Transverse colon (tissue), 3 donors: Measurements from ENCODE around the gene STRA8.

Source experiments
- EP300 ChIP-seq: sonication (generic); formaldehyde crosslinking; IDR thresholded peaks from one replicate; pipeline ENCODE4 v1.6.1; 2017; ENCODE audit warnings: antibody characterized with exemption, low read depth
- POLR2AphosphoS5 ChIP-seq, 3 donors: sonication (generic); formaldehyde crosslinking; IDR thresholded peaks; one replicate each; pipeline ENCODE4 v1.6.1; 2016; ENCODE audit warnings: antibody characterized with exemption in 3 of 3

GRCh38 chr7:135299235-135299634 lies 65.6 kb downstream of the STRA8 start:
- TF ChIP-seq EP300 (no peak), POLR2AphosphoS5 (IDR thresholded peaks at IDR 0.05) (no peak)
